HepG2 (cell line): Measurements from ENCODE around the gene RUNX2. TPM values are rescaled to one million over a fixed set of nuclear protein-coding genes. Genes with fewer than 3 reads are reported as not detected.
"Not testable (repeated sequence)": the region's sequence is repeated elsewhere in the genome, so short reads cannot be mapped to it uniquely, and the experiment has no call there.

ENCODE experiments used
- ATAC-seq: fragments of 200-7000 bp; cut with Tn5 transposase; 3 replicates; pipeline ENCODE4 v1.9.1; 2020; ENCODE audit warnings: mild to moderate bottlenecking, moderate library complexity
- BruUV-seq: library from RNA; stranded (reverse); fragments of 400-500 nt; replicated peaks from 2 replicates; lab custom pipeline; 2021; lab: Mats Ljungman, UMichigan
- CTCF ChIA-PET: fragments of 300-600 bp; formaldehyde crosslinking; extraction: SDS; loops from one replicate; lab custom pipeline; 2021; ENCODE audit warnings: low total read pairs, inconsistent platforms, low intra/inter-chr PET ratio; lab: Yijun Ruan, JAX
- POLR2A ChIA-PET: fragments of 350-600 bp; sonication (Branson Sonifier 250); formaldehyde crosslinking; loops from one replicate; lab custom pipeline; 2020; ENCODE audit warnings: antibody characterized with exemption, inconsistent platforms; lab: Yijun Ruan, JAX
- DNase-seq: peaks from one replicate; pipeline ENCODE4 v3.0.0-alpha.2; 2015; ENCODE audit warnings: low spot score
- FAIRE-seq: peaks from 3 replicates; lab custom pipeline; 2011; peaks lifted over from hg19 to GRCh38; lab: Jason Lieb, UNC
- H2AFZ ChIP-seq: one replicate; pipeline ENCODE4 v1.6.1; 2011; ENCODE audit warnings: low read length, inconsistent platforms
- H3K27ac ChIP-seq: fragments of 300-600 bp; 3 replicates; pipeline ENCODE4 v1.8.0; 2011; ENCODE audit warnings: mixed run types, mild to moderate bottlenecking, mixed read lengths, low read length, inconsistent platforms; ENCODE audit not compliant: insufficient read depth; ENCODE audit errors: extremely low read length
- H3K27me3 ChIP-seq, 2 experiments: fragments of 200-600 bp in 1 of 2; 2 replicates in 1 of 2; 3 replicates in 1 of 2; pipeline versions ENCODE4 v1.6.0 to v1.8.0; 2011; ENCODE audit warnings: low read length in 2 of 2, mild to moderate bottlenecking in 2 of 2, moderate library complexity in 2 of 2, inconsistent platforms in 1 of 2; ENCODE audit not compliant: insufficient read depth in 2 of 2, control insufficient read depth in 1 of 2
- H3K36me3 ChIP-seq, 2 experiments: fragments of 200-600 bp in 1 of 2; replicated peaks in 1 of 2; 2 replicates in 1 of 2; 3 replicates in 1 of 2; pipeline versions ENCODE4 v1.5.1 to v1.8.0; 2011; ENCODE audit warnings: low read length in 2 of 2, inconsistent platforms in 1 of 2; ENCODE audit not compliant: insufficient read depth in 2 of 2, control insufficient read depth in 1 of 2
- H3K4me1 ChIP-seq: 2 replicates; pipeline ENCODE4 v1.5.1; 2012; ENCODE audit warnings: low read length, inconsistent platforms; ENCODE audit not compliant: insufficient read depth
- H3K4me2 ChIP-seq: 2 replicates; pipeline ENCODE4 v1.6.0; 2011; ENCODE audit warnings: low read depth, low read length, inconsistent platforms
- H3K4me3 ChIP-seq, 3 experiments: fragments of 200-600 bp in 1 of 3; sonication (generic), shearing (Covaris generic) in 1 of 3; replicated peaks in 1 of 3; 2 replicates each; pipeline ENCODE4 v1.5.1; 2011 to 2016; ENCODE audit warnings: low read length in 3 of 3, inconsistent platforms in 2 of 3, low read depth in 2 of 3, mild to moderate bottlenecking in 2 of 3, control low read depth in 1 of 3, mixed read lengths in 1 of 3; ENCODE audit not compliant: insufficient read depth in 1 of 3
- H3K79me2 ChIP-seq: one replicate; pipeline ENCODE4 v1.6.1; 2011; ENCODE audit warnings: low read length, inconsistent platforms; ENCODE audit not compliant: insufficient read depth
- H3K9ac ChIP-seq: 2 replicates; pipeline ENCODE4 v1.6.0; 2011; ENCODE audit warnings: mild to moderate bottlenecking, low read depth, low read length, inconsistent platforms; ENCODE audit not compliant: insufficient read depth
- H3K9me3 ChIP-seq: 2 replicates; pipeline ENCODE4 v1.5.1; 2012; ENCODE audit warnings: mild to moderate bottlenecking, low read length
- H4K20me1 ChIP-seq: 2 replicates; pipeline ENCODE4 v1.6.0; 2011; ENCODE audit warnings: inconsistent platforms, mild to moderate bottlenecking, low read length, moderate library complexity; ENCODE audit not compliant: insufficient read depth
- DRAP1 ChIP-seq: IDR thresholded peaks from 2 replicates; pipeline ENCODE4 v1.6.1; 2016; ENCODE audit warnings: missing genetic modification reagents, missing compliant biosample characterization
- MAFF ChIP-seq: IDR thresholded peaks from 2 replicates; pipeline ENCODE4 v1.6.1; 2011; ENCODE audit warnings: low read depth, low read length, improper control_type of control experiment
- MAFK ChIP-seq, 2 experiments: IDR thresholded peaks in 1 of 2; conservative IDR thresholded peaks in 1 of 2; 2 replicates each; pipeline ENCODE4 v1.6.1; 2011; ENCODE audit warnings: improper control_type of control experiment in 2 of 2, low read length in 2 of 2
- ZBTB3 ChIP-seq: sonication (generic); formaldehyde crosslinking; IDR thresholded peaks from 2 replicates; pipeline ENCODE4 v1.4.0; 2020; ENCODE audit warnings: low read depth, mild to moderate bottlenecking, moderate library complexity, missing genetic modification reagents, borderline replicate concordance
- ZBTB7B ChIP-seq: sonication (generic); formaldehyde crosslinking; IDR thresholded peaks from 2 replicates; pipeline ENCODE4 v1.4.0; 2020; ENCODE audit warnings: missing genetic modification reagents
- ZNF292 ChIP-seq: sonication (generic); formaldehyde crosslinking; IDR thresholded peaks from 2 replicates; pipeline ENCODE4 v1.8.1; 2022; ENCODE audit warnings: mild to moderate bottlenecking, low read depth, missing genetic modification reagents, borderline replicate concordance
- ZNF3 ChIP-seq: IDR thresholded peaks from 2 replicates; pipeline ENCODE4 v1.7.0; 2017; ENCODE audit warnings: inconsistent platforms
- WGBS: methylation state at CpG from one replicate; pipeline ENCODE4 v1.1.6; 2017; ENCODE audit warnings: low lambda C conversion rate; 5-methylcytosine and 5-hydroxymethylcytosine counted together
- in situ Hi-C: cut with HindIII; loops from 2 replicates; pipeline ENCODE4 v1.10.0; 2017; ENCODE audit warnings: low pct_unique_long_range_greater_than_20kb; ENCODE audit not compliant: extremely low pct_ligation_motif_present
- intact Hi-C: fragments of 100-400 bp; cut with micrococcal nuclease; formaldehyde crosslinking; loops from one replicate; pipeline ENCODE4 v1.10.0; 2022; ENCODE audit not compliant: unreplicated experiment
- polyA plus RNA-seq, 8 experiments: library from polyadenylated mRNA; depleted of rRNA in 3 of 8; stranded (reverse) in 7 of 8; unstranded in 1 of 8; fragments of >200 nt; fragmentation: Illumina TruSeq in 4 of 8; extraction: Trizol in 4 of 8; gene quantifications; 2 replicates each; pipeline versions ENCODE4 v1.2.1 to v1.2.3, GENCODE V29; 2011 to 2016; ENCODE audit warnings: low read depth in 4 of 8, missing spikeins in 1 of 8, mixed read lengths in 1 of 8; ENCODE audit not compliant: insufficient read depth in 1 of 8
- total RNA-seq, 5 experiments: library from RNA; depleted of rRNA; stranded (reverse); fragments of >200 nt; fragmentation: Illumina TruSeq; extraction: Trizol; gene quantifications; 2 replicates each; pipeline ENCODE4 v1.2.3, GENCODE V29; 2016; ENCODE audit warnings: low read depth in 1 of 5
- TF ChIP-seq, protein P1 (sequence below): sonication (generic); formaldehyde crosslinking; IDR thresholded peaks from 2 replicates; pipeline ENCODE4 v1.4.0; 2020; ENCODE audit warnings: mild to moderate bottlenecking, missing genetic modification reagents
- TF ChIP-seq, protein P2 (sequence below): sonication (generic); formaldehyde crosslinking; IDR thresholded peaks from 2 replicates; pipeline ENCODE4 v1.8.0; 2022; ENCODE audit warnings: mild to moderate bottlenecking, missing genetic modification reagents, moderate library complexity

Gene RUNX2
- total and polyA plus RNA-seq, 2 of the 13 experiments (the other 11 are each of a cell fraction or from before 2014, with no cell fraction given) = not detected

DNA sequence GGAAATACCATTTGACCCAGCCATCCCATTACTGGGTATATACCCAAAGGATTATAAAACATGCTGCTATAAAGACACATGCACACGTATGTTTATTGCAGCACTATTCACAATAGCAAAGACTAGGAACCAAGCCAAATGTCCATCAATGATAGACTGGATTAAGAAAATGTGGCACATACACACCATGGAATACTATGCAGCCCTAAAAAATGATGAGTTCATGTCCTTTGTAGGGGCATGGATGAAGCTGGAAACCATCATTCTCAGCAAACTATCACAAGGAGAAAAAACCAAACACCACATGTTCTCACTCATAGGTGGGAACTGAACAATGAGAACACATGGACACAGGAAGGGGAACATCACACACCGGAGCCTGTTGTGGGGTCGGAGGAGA, 41.4 kb upstream of the RUNX2 start:
- H3K9ac ChIP-seq, intact Hi-C loops, FAIRE-seq, H3K36me3 ChIP-seq, H3K27ac ChIP-seq, H3K4me3 ChIP-seq, ATAC-seq, H2AFZ ChIP-seq, H4K20me1 ChIP-seq, H3K79me2 ChIP-seq, in situ Hi-C loops, POLR2A ChIA-PET, H3K9me3 ChIP-seq, H3K4me1 ChIP-seq, DNase-seq, CTCF ChIA-PET, H3K27me3 ChIP-seq, BruUV-seq, H3K4me2 ChIP-seq: not testable (repeated sequence)
- WGBS = 96% methylated on average over 3 of the region's 3 CpGs

GRCh38 chr6:45289751-45290514, 38.2 kb upstream of the RUNX2 start:
- ChIA-PET CTCF (no interaction called here), POLR2A (no interaction called here)
- Histone ChIP-seq H4K20me1 (no peaks in the 10 kb centered on the region), H3K36me3 (no peaks in the 10 kb centered on the region), H3K27me3 (no peaks in the 10 kb centered on the region), H3K27ac (no peak overlapping the region), H2AFZ (no peak overlapping the region), H3K4me2 (no peak overlapping the region), H3K9me3 (no peaks in the 10 kb centered on the region), H3K4me3 (no peak overlapping the region), H3K9ac (no peak overlapping the region), H3K79me2 (no peaks in the 10 kb centered on the region), H3K4me1 (no peaks in the 10 kb centered on the region)
- TF ChIP-seq DRAP1 (CRISPR knock-in tag) = no peak
- TF ChIP-seq ZBTB3 (CRISPR knock-in tag) = no peak
- peak; percentile 45 for TF ChIP-seq MAFF
- TF ChIP-seq ZNF3 (CRISPR knock-in tag) = no peak
- TF ChIP-seq, protein P1, sequence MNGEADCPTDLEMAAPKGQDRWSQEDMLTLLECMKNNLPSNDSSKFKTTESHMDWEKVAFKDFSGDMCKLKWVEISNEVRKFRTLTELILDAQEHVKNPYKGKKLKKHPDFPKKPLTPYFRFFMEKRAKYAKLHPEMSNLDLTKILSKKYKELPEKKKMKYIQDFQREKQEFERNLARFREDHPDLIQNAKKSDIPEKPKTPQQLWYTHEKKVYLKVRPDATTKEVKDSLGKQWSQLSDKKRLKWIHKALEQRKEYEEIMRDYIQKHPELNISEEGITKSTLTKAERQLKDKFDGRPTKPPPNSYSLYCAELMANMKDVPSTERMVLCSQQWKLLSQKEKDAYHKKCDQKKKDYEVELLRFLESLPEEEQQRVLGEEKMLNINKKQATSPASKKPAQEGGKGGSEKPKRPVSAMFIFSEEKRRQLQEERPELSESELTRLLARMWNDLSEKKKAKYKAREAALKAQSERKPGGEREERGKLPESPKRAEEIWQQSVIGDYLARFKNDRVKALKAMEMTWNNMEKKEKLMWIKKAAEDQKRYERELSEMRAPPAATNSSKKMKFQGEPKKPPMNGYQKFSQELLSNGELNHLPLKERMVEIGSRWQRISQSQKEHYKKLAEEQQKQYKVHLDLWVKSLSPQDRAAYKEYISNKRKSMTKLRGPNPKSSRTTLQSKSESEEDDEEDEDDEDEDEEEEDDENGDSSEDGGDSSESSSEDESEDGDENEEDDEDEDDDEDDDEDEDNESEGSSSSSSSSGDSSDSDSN (CRISPR knock-in tag) = no peak
- no peak for TF ChIP-seq ZNF292
- TF ChIP-seq, protein P2, sequence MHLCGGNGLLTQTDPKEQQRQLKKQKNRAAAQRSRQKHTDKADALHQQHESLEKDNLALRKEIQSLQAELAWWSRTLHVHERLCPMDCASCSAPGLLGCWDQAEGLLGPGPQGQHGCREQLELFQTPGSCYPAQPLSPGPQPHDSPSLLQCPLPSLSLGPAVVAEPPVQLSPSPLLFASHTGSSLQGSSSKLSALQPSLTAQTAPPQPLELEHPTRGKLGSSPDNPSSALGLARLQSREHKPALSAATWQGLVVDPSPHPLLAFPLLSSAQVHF = no peak
- TF ChIP-seq MAFK (conservative IDR thresholded peaks at IDR 0.05 in 1 of 2, IDR thresholded peaks at IDR 0.05 in 1 of 2; ENCODE audit: low read length in 2 of 2) = peak; percentile 75 to 78
- no peak for TF ChIP-seq ZBTB7B (CRISPR knock-in tag)
- no peak for DNase-seq
- 98% methylated on average over 5 of the region's 5 CpGs for WGBS
- in situ Hi-C loops = no loop called here
- no peak for FAIRE-seq
- intact Hi-C loops = no loop called here
- ATAC-seq = no peak
- BruUV-seq = no TSS peak
